T-cell (primary cell): ENCODE results near the gene EID2B. TPM values are rescaled to one million over a fixed set of nuclear protein-coding genes. Genes with fewer than 3 reads are reported as not detected.

Source experiments
- ATAC-seq, 4 experiments: fragments of 200-7000 bp in 3 of 4; fragments of 150-1000 bp in 1 of 4; cut with Tn5 transposase; replicated peaks in 1 of 4; 1 replicate in 3 of 4; 2 replicates in 1 of 4; pipeline ENCODE4 v1.10.0; 2021; ENCODE audit warnings: moderate library complexity in 3 of 4, mild to moderate bottlenecking in 2 of 4, moderate number of reproducible peaks in 1 of 4
- CTCF ChIA-PET, 2 donors: fragments of 300-600 bp; sonication (Branson Sonifier 250); formaldehyde crosslinking; loops; one replicate each; lab custom pipeline; 2022; ENCODE audit warnings: antibody characterized with exemption in 2 of 2; lab: Charles Lee
- POLR2A ChIA-PET, 2 donors: fragments of 300-600 bp; sonication (Branson Sonifier 250); formaldehyde crosslinking; loops; one replicate each; lab custom pipeline; 2022; ENCODE audit warnings: antibody characterized with exemption in 2 of 2; lab: Charles Lee
- DNase-seq, 35 experiments: peaks; one replicate each; pipeline versions ENCODE4 v3.0.0 to v3.0.0-alpha.2; 2013 to 2023
- H3K27ac ChIP-seq: one replicate; pipeline ENCODE4 v1.5.1; 2013; ENCODE audit warnings: low read length
- H3K27me3 ChIP-seq, 2 experiments: replicated peaks in 1 of 2; 1 replicate in 1 of 2; 2 replicates in 1 of 2; pipeline versions ENCODE4 v1.6.1 to v1.7.0; 2013; ENCODE audit warnings: low read length in 1 of 2, mixed read lengths in 1 of 2; ENCODE audit not compliant: control insufficient read depth in 2 of 2, insufficient read depth in 2 of 2; ENCODE audit errors: extremely low read depth in 1 of 2
- H3K36me3 ChIP-seq, 2 donors: 1 replicate in 1 of 2; 2 replicates in 1 of 2; pipeline versions ENCODE4 v1.6.1 to v1.7.0; 2013; ENCODE audit warnings: low read length in 1 of 2; ENCODE audit not compliant: control insufficient read depth in 2 of 2, insufficient read depth in 1 of 2; ENCODE audit errors: extremely low read depth in 1 of 2
- H3K4me1 ChIP-seq, 2 experiments: 1 replicate in 1 of 2; 2 replicates in 1 of 2; pipeline versions ENCODE4 v1.6.1 to v1.7.0; 2013; ENCODE audit warnings: low read length in 2 of 2, mixed read lengths in 1 of 2; ENCODE audit not compliant: insufficient read depth in 2 of 2, control insufficient read depth in 1 of 2; ENCODE audit errors: extremely low read depth in 1 of 2
- H3K4me3 ChIP-seq, 2 donors: 1 replicate in 1 of 2; 2 replicates in 1 of 2; pipeline versions ENCODE4 v1.5.1 to v1.7.0; 2013; ENCODE audit warnings: mild to moderate bottlenecking in 2 of 2, low read length in 1 of 2, moderate library complexity in 1 of 2; ENCODE audit not compliant: control insufficient read depth in 1 of 2; ENCODE audit errors: extremely low read depth in 1 of 2
- H3K9me3 ChIP-seq: 2 replicates; pipeline ENCODE4 v1.7.0; 2013
- H3K27ac Mint-ChIP-seq, 2 donors: one replicate each; pipeline ENCODE4 v1.8.0; 2020 to 2021; ENCODE audit warnings: mild to moderate bottlenecking in 2 of 2, mixed read lengths in 2 of 2
- H3K27me3 Mint-ChIP-seq, 2 donors: one replicate each; pipeline ENCODE4 v1.8.0; 2021 to 2022; ENCODE audit warnings: mixed read lengths in 2 of 2
- H3K36me3 Mint-ChIP-seq: one replicate; pipeline ENCODE4 v1.8.0; 2021; ENCODE audit warnings: mixed read lengths
- H3K4me1 Mint-ChIP-seq, 3 donors: one replicate each; pipeline ENCODE4 v1.8.0; 2020 to 2022; ENCODE audit warnings: mixed read lengths in 3 of 3, mild to moderate bottlenecking in 1 of 3
- H3K4me3 Mint-ChIP-seq, 3 donors: one replicate each; pipeline ENCODE4 v1.8.0; 2020 to 2022; ENCODE audit warnings: mild to moderate bottlenecking in 3 of 3, mixed read lengths in 3 of 3, moderate library complexity in 3 of 3
- H3K9me3 Mint-ChIP-seq, 3 donors: one replicate each; pipeline ENCODE4 v1.8.0; 2020 to 2022; ENCODE audit warnings: mixed read lengths in 3 of 3
- WGBS: methylation state at CpG from one replicate; pipeline ENCODE4 v1.1.5; 2013; ENCODE audit warnings: missing lambda C conversion rate; ENCODE audit not compliant: insufficient coverage; 5-methylcytosine and 5-hydroxymethylcytosine counted together
- total RNA-seq, 35 experiments: library from RNA in 6 of 35; stranded (reverse) in 6 of 35; fragments of 120-200 nt in 1 of 35; gene quantifications; one replicate each; pipeline versions ENCODE4 v1.2.1 to v1.2.4 and lab custom pipeline; 2013 to 2026

EID2B gene
- total RNA-seq, 5 donors from 2014 or later (not counting 1 experiment from before 2014, with no cell fraction given): 4.1 to 6.3 (median 5.8) TPM

GRCh38 chr19:39506944-39507714, 25.5 kb downstream of the EID2B start:
- 7% methylated on average over 94 of the region's 96 CpGs for WGBS
- Histone ChIP-seq H3K27me3 (peaks cover 3 to 72% of the 10 kb centered on the region in 2 experiments), H3K4me1 (peaks cover 0 to 26% of the 10 kb centered on the region in 2 experiments), H3K4me3 (peak overlapping the region; percentile 34 to 49), H3K36me3 (no peaks in the 10 kb centered on the region), H3K27ac (no peak overlapping the region), H3K9me3 (no peaks in the 10 kb centered on the region)
- Mint-ChIP-seq H3K27me3 (peaks cover 46 to 60% of the 10 kb centered on the region in 2 donors), H3K4me3 (peak overlapping the region; percentile 67 to 82 (median 78)), H3K27ac (no peak overlapping the region), H3K9me3 (no peaks in the 10 kb centered on the region), H3K4me1 (peaks cover 17 to 36% (median 26%) of the 10 kb centered on the region in 3 donors), H3K36me3 (no peaks in the 10 kb centered on the region)
- ChIA-PET POLR2A (no interaction called here), CTCF (interaction anchor here in 1 of 2 donors (1.0 kb wide), 1 partner anchor 9 kb away, joined by 3 read pairs; the partner anchor contains the start of gene DLL3)
- DNase-seq: peak in 22 of 35 experiments; percentile 13 to 73 (median 30)
- peak; percentile 66 to 69 (median 68) for ATAC-seq

- ATAC-seq (no peak), DNase-seq (no peak)
- Histone ChIP-seq H3K4me1 (peaks cover 0 to 26% of the 10 kb centered on the region in 2 experiments), H3K36me3 (no peaks in the 10 kb centered on the region), H3K27me3 (peaks cover 3 to 72% of the 10 kb centered on the region in 2 experiments), H3K4me3 (peak overlapping the region in 1 of 2 donors; percentile 49), H3K9me3 (no peaks in the 10 kb centered on the region), H3K27ac (no peak overlapping the region)
- H3K27me3 Mint-ChIP-seq: peaks cover 44 to 60% of the 10 kb centered on the region in 2 donors
- WGBS: 67% methylated on average over 3 of the region's 7 CpGs
- no peaks in the 10 kb centered on the region for H3K9me3 Mint-ChIP-seq
- H3K36me3 Mint-ChIP-seq: no peaks in the 10 kb centered on the region
- ChIA-PET POLR2A (no interaction called here), CTCF (interaction anchor here in 1 of 2 donors (1.0 kb wide), 1 partner anchor 8 kb away, joined by 3 read pairs; the partner anchor contains the start of gene DLL3)
- peaks cover 17 to 36% (median 26%) of the 10 kb centered on the region in 3 donors for H3K4me1 Mint-ChIP-seq
- peak overlapping the region; percentile 49 to 82 (median 65) for H3K4me3 Mint-ChIP-seq
- H3K27ac Mint-ChIP-seq: no peak overlapping the region
Measured at GRCh38 chr19:39506598-39506943, 26.1 kb downstream of the EID2B start.

- 17% methylated on average over 65 of the region's 69 CpGs for WGBS
- ChIA-PET CTCF (interaction anchor here (0.5 to 0.7 kb wide), 3 partner anchors 22 to 289 kb away, joined by 3 to 6 read pairs (median 4); partner anchors contain the start of gene TIMM50 (in 1 of the 2)), POLR2A (no interaction called here)
- Mint-ChIP-seq H3K27ac (no peak overlapping the region), H3K36me3 (no peaks in the 10 kb centered on the region), H3K9me3 (no peaks in the 10 kb centered on the region), H3K4me1 (peaks cover 30 to 47% (median 43%) of the 10 kb centered on the region in 3 donors), H3K4me3 (peak overlapping the region in 1 of 3 donors; percentile 36), H3K27me3 (peaks cover 55 to 72% of the 10 kb centered on the region in 2 donors)
- no peak overlapping the region for H3K4me3 ChIP-seq
- ATAC-seq: peak; percentile 60 to 77 (median 66)
- no peak overlapping the region for H3K27ac ChIP-seq
- peaks cover 7 to 91% of the 10 kb centered on the region in 2 experiments for H3K27me3 ChIP-seq
- no peaks in the 10 kb centered on the region for H3K9me3 ChIP-seq
- peak; percentile 53 to 90 (median 72) for DNase-seq
- H3K36me3 ChIP-seq: no peaks in the 10 kb centered on the region
- peaks cover 0 to 41% of the 10 kb centered on the region in 2 experiments for H3K4me1 ChIP-seq
Measured at GRCh38 chr19:39502640-39503417, 29.8 kb downstream of the EID2B start.

- peaks cover 0 to 32% of the 10 kb centered on the region in 2 experiments for H3K4me1 ChIP-seq
- Mint-ChIP-seq H3K27me3 (peaks cover 51 to 68% of the 10 kb centered on the region in 2 donors), H3K36me3 (no peaks in the 10 kb centered on the region), H3K27ac (no peak overlapping the region), H3K9me3 (no peaks in the 10 kb centered on the region), H3K4me3 (no peak overlapping the region), H3K4me1 (peaks cover 23 to 39% (median 34%) of the 10 kb centered on the region in 3 donors)
- H3K27me3 ChIP-seq: peaks cover 7 to 95% of the 10 kb centered on the region in 2 experiments
- DNase-seq: no peak
- H3K9me3 ChIP-seq: no peaks in the 10 kb centered on the region
- POLR2A ChIA-PET: no interaction called here
- 100% methylated on average over 1 of the region's 5 CpGs for WGBS
- ATAC-seq: no peak
- H3K36me3 ChIP-seq: no peaks in the 10 kb centered on the region
- no peak overlapping the region for H3K27ac ChIP-seq
- CTCF ChIA-PET: no interaction called here
- no peak overlapping the region for H3K4me3 ChIP-seq
Measured at GRCh38 chr19:39501340-39501739, 31.3 kb downstream of the EID2B start.

GRCh38 chr19:39500543-39500942, 32.1 kb downstream of the EID2B start:
- H3K9me3 ChIP-seq: no peaks in the 10 kb centered on the region
- ATAC-seq (no peak), DNase-seq (no peak)
- H3K27ac Mint-ChIP-seq: no peak overlapping the region
- H3K36me3 Mint-ChIP-seq: no peaks in the 10 kb centered on the region
- peaks cover 7 to 93% of the 10 kb centered on the region in 2 experiments for H3K27me3 ChIP-seq
- WGBS: 24% methylated on average over 2 of the region's 4 CpGs
- peaks cover 0 to 30% of the 10 kb centered on the region in 2 experiments for H3K4me1 ChIP-seq
- CTCF ChIA-PET: interaction anchor here (0.6 kb wide), 3 partner anchors 25 to 41 kb away, joined by 3 to 4 read pairs (median 4); no protein-coding TSS in a partner anchor
- POLR2A ChIA-PET: interaction anchor here in 1 of 2 donors (0.5 to 0.6 kb wide), 2 partner anchors 10 to 940 kb away, joined by 4 read pairs; no protein-coding TSS in a partner anchor
- H3K27me3 Mint-ChIP-seq: peaks cover 46 to 67% of the 10 kb centered on the region in 2 donors
- H3K4me3 Mint-ChIP-seq: peak overlapping the region in 1 of 3 donors; percentile 25
- H3K9me3 Mint-ChIP-seq: no peaks in the 10 kb centered on the region
- peaks cover 23 to 36% (median 30%) of the 10 kb centered on the region in 3 donors for H3K4me1 Mint-ChIP-seq
- H3K4me3 ChIP-seq: no peak overlapping the region
- no peak overlapping the region for H3K27ac ChIP-seq
- H3K36me3 ChIP-seq: no peaks in the 10 kb centered on the region

GRCh38 chr19:39499932-39500331, 32.7 kb downstream of the EID2B start:
- Mint-ChIP-seq H3K9me3 (no peaks in the 10 kb centered on the region), H3K27ac (peak overlapping the region in 1 of 2 donors; percentile 24), H3K36me3 (no peaks in the 10 kb centered on the region), H3K27me3 (peaks cover 45 to 63% of the 10 kb centered on the region in 2 donors), H3K4me3 (peak overlapping the region; percentile 25 to 74 (median 34)), H3K4me1 (peaks cover 23 to 35% (median 30%) of the 10 kb centered on the region in 3 donors)
- DNase-seq: no peak
- peaks cover 7 to 87% of the 10 kb centered on the region in 2 experiments for H3K27me3 ChIP-seq
- ChIA-PET CTCF (interaction anchor here in 1 of 2 donors (0.5 to 0.6 kb wide), 2 partner anchors 25 to 968 kb away, joined by 3 to 4 read pairs; no protein-coding TSS in a partner anchor), POLR2A (no interaction called here)
- H3K36me3 ChIP-seq: no peaks in the 10 kb centered on the region
- WGBS: 83% methylated on average over 2 of the region's 8 CpGs
- H3K4me3 ChIP-seq: no peak overlapping the region
- H3K27ac ChIP-seq: no peak overlapping the region
- peaks cover 0 to 30% of the 10 kb centered on the region in 2 experiments for H3K4me1 ChIP-seq
- no peaks in the 10 kb centered on the region for H3K9me3 ChIP-seq
- ATAC-seq: no peak
